B cell (primary cell): ENCODE measurements around the gene PIP5K1A. TPM values are rescaled to one million over a fixed set of nuclear protein-coding genes. Genes with fewer than 3 reads are reported as not detected.

Experiments
- ATAC-seq: fragments of 200-7000 bp; cut with Tn5 transposase; one replicate; pipeline ENCODE4 v1.10.0; 2021; ENCODE audit warnings: low read depth, mild to moderate bottlenecking, moderate number of reproducible peaks, moderate library complexity
- CTCF ChIA-PET: fragments of 350-600 bp; sonication (Branson Sonifier 250); formaldehyde crosslinking; loops from one replicate; lab custom pipeline; 2021; ENCODE audit warnings: antibody characterized with exemption, inconsistent platforms; lab: Charles Lee
- POLR2A ChIA-PET: fragments of 350-600 bp; sonication (Branson Sonifier 250); formaldehyde crosslinking; loops from one replicate; lab custom pipeline; 2021; ENCODE audit warnings: antibody characterized with exemption; lab: Charles Lee
- DNase-seq: peaks from one replicate; pipeline ENCODE4 v3.0.0; 2013
- H2AFZ ChIP-seq: 2 replicates; pipeline ENCODE4 v1.6.1; 2012; ENCODE audit warnings: mild to moderate bottlenecking, low read depth, low read length; ENCODE audit not compliant: insufficient read depth, poor library complexity, severe bottlenecking
- H3K27ac ChIP-seq, 2 donors: 1 replicate in 1 of 2; 2 replicates in 1 of 2; pipeline ENCODE4 v1.5.1; 2012 to 2013; ENCODE audit warnings: low read length in 2 of 2, mild to moderate bottlenecking in 2 of 2, moderate library complexity in 1 of 2
- H3K27me3 ChIP-seq, 4 experiments: fragments of 200-600 bp in 1 of 4; sonication (generic) in 1 of 4; replicated peaks in 1 of 4; 1 replicate in 2 of 4; 2 replicates in 2 of 4; pipeline versions ENCODE4 v1.6.1 to v1.7.0; 2013 to 2016; ENCODE audit warnings: low read length in 3 of 4, mild to moderate bottlenecking in 2 of 4, mixed read lengths in 1 of 4, moderate library complexity in 1 of 4; ENCODE audit not compliant: insufficient read depth in 4 of 4, control insufficient read depth in 3 of 4; ENCODE audit errors: control extremely low read depth in 1 of 4
- H3K36me3 ChIP-seq, 2 experiments: replicated peaks in 1 of 2; 1 replicate in 1 of 2; 2 replicates in 1 of 2; pipeline versions ENCODE4 v1.6.1 to v1.7.1; 2013; ENCODE audit warnings: low read length in 1 of 2; ENCODE audit not compliant: insufficient read depth in 2 of 2, control insufficient read depth in 1 of 2; ENCODE audit errors: control extremely low read depth in 1 of 2, extremely low read depth in 1 of 2
- H3K4me1 ChIP-seq, 2 donors: fragments of 200-600 bp in 1 of 2; sonication (generic) in 1 of 2; 1 replicate in 1 of 2; 2 replicates in 1 of 2; pipeline versions ENCODE4 v1.5.1 to v1.6.1; 2013 to 2017; ENCODE audit warnings: low read length in 2 of 2; ENCODE audit not compliant: control insufficient read depth in 2 of 2, insufficient read depth in 2 of 2
- H3K4me2 ChIP-seq: replicated peaks from 2 replicates; pipeline ENCODE3; 2012; ENCODE audit warnings: mild to moderate bottlenecking, low read depth, low read length; ENCODE audit not compliant: poor library complexity, severe bottlenecking
- H3K4me3 ChIP-seq, 5 experiments: fragments of 200-600 bp in 1 of 5; sonication (generic) in 1 of 5; 1 replicate in 3 of 5; 2 replicates in 2 of 5; pipeline versions ENCODE4 v1.5.1 to v1.7.0; 2011 to 2016; ENCODE audit warnings: low read length in 4 of 5, mild to moderate bottlenecking in 4 of 5, low read depth in 2 of 5, control low read depth in 1 of 5, moderate library complexity in 1 of 5; ENCODE audit not compliant: insufficient read depth in 1 of 5; ENCODE audit errors: control extremely low read depth in 1 of 5, extremely low read depth in 1 of 5
- H3K79me2 ChIP-seq: fragments of 200-600 bp; sonication (generic); one replicate; pipeline ENCODE4 v1.6.0; 2016; ENCODE audit warnings: low read length; ENCODE audit not compliant: control insufficient read depth, insufficient read depth
- H3K9ac ChIP-seq: fragments of 200-600 bp; sonication (generic); 2 replicates; pipeline ENCODE4 v1.6.1; 2017; ENCODE audit warnings: mild to moderate bottlenecking, low read length, moderate library complexity
- H3K9me3 ChIP-seq, 3 donors: one replicate each; pipeline versions ENCODE4 v1.6.1 to v1.7.1; 2013; ENCODE audit warnings: low read length in 2 of 3; ENCODE audit not compliant: control insufficient read depth in 2 of 3, insufficient read depth in 1 of 3; ENCODE audit errors: control extremely low read depth in 1 of 3
- H4K20me1 ChIP-seq: 2 replicates; pipeline ENCODE4 v1.6.0; 2012; ENCODE audit warnings: mild to moderate bottlenecking, low read length; ENCODE audit not compliant: insufficient read depth, control insufficient read depth, poor library complexity, severe bottlenecking
- H3K27ac Mint-ChIP-seq: one replicate; pipeline ENCODE4 v1.8.0; 2021; ENCODE audit warnings: mixed read lengths
- H3K27me3 Mint-ChIP-seq: one replicate; pipeline ENCODE4 v1.8.0; 2021; ENCODE audit warnings: mixed read lengths
- H3K4me1 Mint-ChIP-seq: one replicate; pipeline ENCODE4 v1.8.0; 2021; ENCODE audit warnings: mixed read lengths
- H3K4me3 Mint-ChIP-seq: one replicate; pipeline ENCODE4 v1.8.0; 2021; ENCODE audit warnings: mixed read lengths
- H3K9me3 Mint-ChIP-seq: one replicate; pipeline ENCODE4 v1.8.0; 2022; ENCODE audit warnings: mixed read lengths; ENCODE audit not compliant: insufficient read depth
- CTCF ChIP-seq: fragments of 200-600 bp; IDR thresholded peaks from one replicate; pipeline ENCODE4 v1.8.0; 2022; ENCODE audit warnings: antibody characterized with exemption, mild to moderate bottlenecking
- EZH2 ChIP-seq: IDR thresholded peaks from 2 replicates; pipeline ENCODE4 v1.6.1; 2012; ENCODE audit warnings: borderline replicate concordance, low read depth, mild to moderate bottlenecking, moderate library complexity, low read length; ENCODE audit not compliant: insufficient read depth, poor library complexity, severe bottlenecking
- WGBS: methylation state at CpG from one replicate; pipeline ENCODE4 v1.1.5; 2013; ENCODE audit warnings: missing lambda C conversion rate; ENCODE audit not compliant: insufficient coverage; 5-methylcytosine and 5-hydroxymethylcytosine counted together
- intact Hi-C: fragments of 100-400 bp; cut with micrococcal nuclease; formaldehyde crosslinking; loops from one replicate; pipeline ENCODE4 v1.10.0; 2022
- polyA plus RNA-seq: library from polyadenylated mRNA; depleted of rRNA; stranded (reverse); fragments of >200 nt; gene quantifications from 2 replicates; pipeline ENCODE4 v1.2.3, GENCODE V29; 2012
- total RNA-seq, 2 donors: library from RNA; stranded (reverse); fragments of 120-200 nt in 1 of 2; gene quantifications; 1 replicate in 1 of 2; 2 replicates in 1 of 2; pipeline versions ENCODE4 v1.2.3 to v1.2.4, GENCODE V29; 2013 to 2022

The PIP5K1A gene
- total and polyA plus RNA-seq, 2 donors (not counting 1 experiment from before 2014, with no cell fraction given), result 59.4 to 78.4 TPM

GRCh38 chr1:151288502-151288901 lies 90.2 kb downstream of the PIP5K1A start:
- intact Hi-C loops, result no loop called here
- no peak overlapping the region for H3K27ac Mint-ChIP-seq
- H2AFZ ChIP-seq, result no peak overlapping the region
- no peak overlapping the region for H3K4me3 ChIP-seq
- no peak overlapping the region for H3K9ac ChIP-seq
- no peak overlapping the region for H3K4me3 Mint-ChIP-seq
- ChIA-PET POLR2A (no interaction called here), CTCF (interaction anchor here (0.6 to 1.8 kb wide), 2 partner anchors 14 to 52 kb away, joined by 4 to 7 read pairs; no protein-coding TSS in a partner anchor)
- H3K36me3 ChIP-seq, result peaks cover 1 to 77% of the 10 kb centered on the region in 2 experiments
- TF ChIP-seq CTCF, result no peak
- no peak for TF ChIP-seq EZH2
- WGBS, result 97% methylated on average over 14 of the region's 14 CpGs
- DNase-seq, result no peak
- H3K4me1 Mint-ChIP-seq, result peaks cover 36% of the 10 kb centered on the region
- peaks cover 7 to 14% of the 10 kb centered on the region in 2 donors for H3K4me1 ChIP-seq
- H3K27me3 Mint-ChIP-seq, result no peaks in the 10 kb centered on the region
- no peaks in the 10 kb centered on the region for H3K9me3 Mint-ChIP-seq
- no peaks in the 10 kb centered on the region for H3K9me3 ChIP-seq
- H3K4me2 ChIP-seq, result no peak overlapping the region
- H4K20me1 ChIP-seq, result peaks cover 72% of the 10 kb centered on the region
- ATAC-seq, result no peak
- H3K79me2 ChIP-seq, result peaks cover 58% of the 10 kb centered on the region
- no peak overlapping the region for H3K27ac ChIP-seq
- no peaks in the 10 kb centered on the region for H3K27me3 ChIP-seq

DNA sequence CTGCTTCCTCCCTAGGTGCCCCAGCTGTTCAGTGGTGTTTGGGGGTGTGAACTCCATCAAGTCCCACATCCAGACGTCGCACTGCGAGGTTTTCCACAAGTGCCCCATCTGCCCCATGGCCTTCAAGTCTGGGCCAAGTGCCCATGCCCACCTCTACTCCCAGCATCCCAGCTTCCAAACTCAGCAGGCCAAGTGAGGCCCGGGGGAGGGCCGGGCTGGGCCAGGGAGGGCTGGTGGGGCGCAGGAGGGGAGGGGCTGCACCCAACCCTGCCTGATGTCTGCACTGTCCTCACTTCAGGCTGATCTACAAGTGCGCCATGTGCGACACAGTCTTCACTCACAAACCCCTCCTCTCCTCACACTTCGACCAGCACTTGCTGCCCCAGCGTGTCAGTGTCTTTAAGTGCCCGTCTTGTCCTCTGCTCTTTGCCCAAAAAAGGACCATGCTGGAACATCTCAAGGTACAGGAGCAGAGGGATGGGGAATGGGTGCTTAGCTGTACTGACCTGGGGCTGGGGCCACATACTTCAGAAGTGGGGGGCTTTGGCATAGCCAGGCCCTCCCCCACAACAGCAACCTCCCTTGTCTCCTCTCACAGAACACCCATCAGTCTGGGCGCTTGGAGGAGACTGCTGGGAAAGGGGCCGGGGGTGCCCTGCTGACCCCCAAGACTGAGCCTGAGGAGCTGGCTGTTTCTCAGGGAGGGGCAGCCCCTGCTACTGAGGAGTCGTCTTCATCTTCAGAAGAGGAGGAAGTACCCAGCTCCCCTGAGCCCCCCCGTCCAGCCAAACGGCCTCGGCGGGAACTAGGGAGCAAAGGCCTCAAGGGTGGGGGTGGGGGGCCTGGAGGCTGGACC lies 91.0 kb downstream of the PIP5K1A start:
- H3K27me3 Mint-ChIP-seq, result no peaks in the 10 kb centered on the region
- Histone ChIP-seq H2AFZ (no peak overlapping the region), H3K36me3 (peaks cover 1 to 85% of the 10 kb centered on the region in 2 experiments), H3K4me1 (peaks cover 0 to 6% of the 10 kb centered on the region in 2 donors), H3K9me3 (no peaks in the 10 kb centered on the region), H3K27ac (no peak overlapping the region), H3K79me2 (peaks cover 50% of the 10 kb centered on the region), H3K4me3 (no peak overlapping the region), H3K27me3 (no peaks in the 10 kb centered on the region), H4K20me1 (peaks cover 67% of the 10 kb centered on the region), H3K9ac (no peak overlapping the region), H3K4me2 (no peak overlapping the region)
- DNase-seq, result no peak
- POLR2A ChIA-PET, result no interaction called here
- TF ChIP-seq CTCF (no peak), EZH2 (no peak)
- no peaks in the 10 kb centered on the region for H3K9me3 Mint-ChIP-seq
- H3K27ac Mint-ChIP-seq, result peak overlapping the region; percentile 53
- 79% methylated on average over 8 of the region's 18 CpGs for WGBS
- H3K4me1 Mint-ChIP-seq, result peaks cover 28% of the 10 kb centered on the region
- CTCF ChIA-PET, result no interaction called here
- intact Hi-C loops, result no loop called here
- no peak for ATAC-seq
- no peak overlapping the region for H3K4me3 Mint-ChIP-seq
